Sciatic nerve (tissue), 2 donors: ENCODE data around the gene LYPD3. TPM values are rescaled to one million over a fixed set of nuclear protein-coding genes. Genes with fewer than 3 reads are reported as not detected.
"Not testable (repeated sequence)": the region's sequence is repeated elsewhere in the genome, so short reads cannot be mapped to it uniquely, and the experiment has no call there.

Experiments
- ATAC-seq: fragments of 200-7000 bp; cut with Tn5 transposase; one replicate; pipeline ENCODE4 v1.9.1; 2020; ENCODE audit warnings: mild to moderate bottlenecking, moderate library complexity
- DNase-seq: peaks from one replicate; pipeline ENCODE4 v3.0.0-alpha.2; 2020; ENCODE audit warnings: low spot score
- intact Hi-C: fragments of 100-400 bp; cut with DNase I; formaldehyde crosslinking; loops from one replicate; pipeline ENCODE4 v1.14.2; 2022
- total RNA-seq: library from RNA; stranded (reverse); fragmentation: NEBNext Ultra II Directional; extraction: Animal tissue kit (Norgen Biotek cat#: 25700); gene quantifications from one replicate; pipeline ENCODE4 v1.2.1, GENCODE V29; 2021
- donor health status: DM: no; HTN: no; CAD: no.
- donor health status: DM: no; HTN: no; CAD: no.

Gene LYPD3
- total RNA-seq, 1 donor from 2014 or later = 1.6 TPM

DNA sequence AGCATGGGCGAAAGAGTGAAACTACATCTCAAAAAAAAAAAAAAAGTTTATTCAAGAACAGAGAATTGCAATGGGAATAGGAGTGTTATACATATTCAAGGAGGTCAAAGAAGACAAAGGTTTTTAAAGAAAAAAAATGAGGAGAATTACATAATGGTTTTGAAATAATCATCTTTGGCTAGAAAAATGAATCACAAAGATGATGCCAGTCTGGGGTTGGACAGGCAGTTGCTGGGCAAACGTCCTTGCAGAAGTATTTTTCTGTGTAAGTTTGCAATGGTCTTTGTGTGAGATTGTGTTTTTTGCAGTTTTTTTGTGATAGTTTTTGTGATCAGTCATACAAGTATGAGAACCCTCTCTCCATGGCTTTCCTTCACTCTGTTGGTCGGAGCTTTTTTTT is 23.7 kb downstream of the LYPD3 start:
- intact Hi-C loops = no loop called here
- DNase-seq (no peak), ATAC-seq (no peak)

DNA sequence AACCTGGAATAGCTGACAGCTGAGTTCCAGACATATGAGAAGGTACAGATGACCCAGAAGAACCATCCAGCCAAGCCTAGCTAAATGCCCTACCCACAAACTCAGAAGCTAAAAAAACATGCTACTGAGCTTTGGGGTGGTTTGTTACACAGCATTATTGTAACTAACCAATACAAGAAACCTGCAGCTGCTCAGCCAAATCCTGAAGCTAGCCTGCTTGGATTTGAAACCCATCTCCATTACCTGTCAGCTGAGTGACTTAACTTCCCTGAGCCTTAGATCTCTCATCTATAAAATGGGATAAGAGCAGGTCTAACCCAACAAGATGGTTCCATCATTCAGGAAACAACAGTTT is 25.7 kb downstream of the LYPD3 start:
- ATAC-seq (no peak), DNase-seq (no peak)
- intact Hi-C loops = no loop called here

- intact Hi-C loops = no loop called here
- ATAC-seq = no peak
- no peak for DNase-seq
Measured at GRCh38 chr19:43439032-43439708, 26.2 kb downstream of the LYPD3 start.

DNA sequence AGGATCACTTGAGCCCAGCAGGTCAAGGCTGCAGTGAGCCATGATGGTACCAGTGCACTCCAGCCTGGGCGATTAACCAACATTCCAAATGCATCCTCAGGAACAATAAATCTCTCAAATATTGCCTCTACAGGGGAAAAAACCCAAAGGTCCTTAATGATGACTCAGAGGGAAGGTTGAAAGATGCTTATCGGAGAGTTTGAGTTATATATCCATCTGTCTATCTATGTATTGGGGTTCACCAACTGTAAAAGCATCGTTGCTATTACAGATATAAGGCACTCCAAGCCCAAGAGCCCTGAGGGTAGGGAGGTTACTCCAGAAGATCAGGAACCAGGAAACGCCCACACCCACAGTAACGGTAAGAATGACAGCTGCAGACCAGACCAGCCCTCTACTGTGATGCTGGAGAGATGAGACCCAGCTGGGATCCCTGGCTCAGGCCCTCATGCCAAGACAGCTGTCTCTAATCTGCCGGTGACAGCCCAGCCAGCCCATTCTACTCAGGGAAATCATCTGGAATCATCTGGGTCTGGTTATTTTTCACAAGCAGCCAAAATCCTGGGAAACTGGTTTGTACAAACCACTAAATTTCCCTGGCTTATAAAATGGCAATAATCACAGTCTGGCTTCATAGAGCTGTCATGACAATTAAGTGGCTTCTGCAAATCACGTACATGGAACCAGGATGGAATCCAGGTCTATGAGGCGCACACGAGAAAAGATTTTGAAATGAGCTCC is 26.9 kb downstream of the LYPD3 start:
- intact Hi-C loops = no loop called here
- DNase-seq (no peak), ATAC-seq (peak; percentile 67)

DNA sequence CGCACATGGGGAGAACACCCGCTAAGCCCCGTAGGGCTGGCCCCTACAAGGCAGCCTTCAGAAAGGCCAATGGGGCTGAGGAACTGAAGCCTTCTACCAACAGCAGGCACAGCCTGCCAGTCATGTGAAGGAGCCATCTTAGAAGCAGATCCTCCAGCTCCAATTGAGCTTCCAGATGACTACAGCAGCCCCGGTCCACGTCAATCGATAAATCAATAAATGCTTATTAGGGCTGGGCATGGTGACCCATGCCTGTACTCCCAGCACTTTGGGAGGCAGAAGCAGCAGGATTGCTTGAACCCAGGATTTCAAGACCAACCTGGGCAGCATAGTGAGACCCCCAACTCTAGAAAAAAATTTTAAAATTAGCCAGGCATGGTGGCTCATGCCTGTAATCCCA is 27.7 kb downstream of the LYPD3 start:
- ATAC-seq (no peak), DNase-seq (no peak)
- intact Hi-C loops = no loop called here

DNA sequence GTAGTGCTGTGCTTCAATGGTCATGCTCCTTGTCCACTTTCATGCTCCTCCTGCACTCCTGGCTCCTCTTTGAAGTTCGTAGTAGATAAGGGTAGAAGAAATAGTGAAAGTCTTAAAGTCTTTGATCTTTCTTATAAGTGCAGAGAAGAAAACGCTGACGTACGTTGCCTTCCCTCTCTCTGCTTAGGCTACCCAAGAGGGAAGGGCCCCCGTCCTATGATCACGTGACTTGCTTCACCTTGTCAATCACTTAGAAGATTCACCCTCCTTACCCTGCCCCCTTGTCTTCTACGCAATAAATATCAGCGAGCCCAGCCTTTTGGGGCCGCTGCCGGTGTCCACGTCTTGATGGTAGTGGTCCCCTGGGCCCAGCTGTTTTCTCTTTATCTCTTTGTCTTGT is 28.1 kb downstream of the LYPD3 start:
- intact Hi-C loops, DNase-seq, ATAC-seq: not testable (repeated sequence)

GRCh38 chr19:43435775-43436174 is 29.6 kb downstream of the LYPD3 start:
- intact Hi-C loops = no loop called here
- ATAC-seq = no peak
- no peak for DNase-seq

- intact Hi-C loops = no loop called here
- DNase-seq = no peak
- no peak for ATAC-seq
Measured at GRCh38 chr19:43433689-43434088, 31.7 kb downstream of the LYPD3 start.

DNA sequence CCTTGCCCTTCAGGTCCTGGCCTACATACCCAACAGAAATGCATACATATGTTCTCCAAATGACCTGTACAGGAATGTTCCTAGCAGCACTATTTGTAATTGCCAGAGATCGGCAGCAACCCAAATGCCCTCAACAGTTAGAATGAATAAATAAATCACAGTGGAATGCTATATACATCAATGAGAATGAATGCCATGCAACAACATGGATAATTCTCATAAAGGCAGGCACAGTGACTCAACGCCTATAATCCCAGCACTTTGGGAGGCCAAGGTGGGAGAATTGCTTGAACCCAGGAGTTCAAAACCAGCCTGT is 32.1 kb downstream of the LYPD3 start:
- ATAC-seq (no peak), DNase-seq (no peak)
- intact Hi-C loops = no loop called here

DNA sequence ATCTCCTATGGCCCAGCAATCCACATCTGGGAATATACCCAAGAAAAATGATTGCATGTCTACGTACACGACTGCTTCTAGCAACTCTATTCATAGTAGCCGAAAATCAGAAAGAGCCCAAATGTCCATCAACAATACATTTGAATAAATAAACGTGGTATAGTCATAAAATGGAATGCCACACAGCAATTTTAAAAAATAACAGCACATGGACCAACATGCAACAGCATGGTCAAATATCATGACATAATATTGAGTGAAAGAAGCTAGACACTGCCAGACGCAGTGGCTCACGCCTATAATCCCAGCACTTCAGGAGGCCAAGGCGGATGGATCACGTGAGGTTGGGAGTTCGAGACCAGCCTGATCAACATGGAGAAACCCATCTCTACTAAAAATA is 34.4 kb downstream of the LYPD3 start:
- ATAC-seq = no peak
- no peak for DNase-seq
- intact Hi-C loops = no loop called here

DNA sequence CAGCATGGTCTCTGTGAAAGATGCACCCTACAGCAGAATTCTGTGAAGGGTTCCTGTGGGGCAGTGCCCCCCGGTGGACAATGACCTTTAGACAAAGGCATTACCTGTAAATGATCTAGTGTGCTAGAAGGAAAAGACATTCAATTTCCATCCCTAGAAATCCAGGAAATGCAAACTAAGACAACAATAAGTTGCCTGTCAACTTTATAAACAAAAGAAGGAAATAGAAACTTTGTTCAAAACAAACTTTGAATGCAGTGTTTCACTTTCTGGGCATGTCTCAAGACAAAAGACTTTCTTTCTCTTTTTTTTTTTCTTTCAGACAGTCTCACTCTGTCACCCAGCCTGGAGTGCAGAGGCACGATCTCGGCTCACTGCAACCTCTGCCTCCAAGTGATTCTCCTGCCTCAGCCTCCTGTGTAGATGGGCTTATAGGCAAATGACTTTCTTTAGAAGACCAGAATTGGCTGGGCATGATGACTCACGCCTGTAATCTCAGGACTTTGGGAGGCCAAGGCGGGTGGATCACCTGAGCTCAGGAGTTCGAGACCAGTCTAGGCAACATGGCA is 35.2 kb downstream of the LYPD3 start:
- intact Hi-C loops = no loop called here
- ATAC-seq = no peak
- no peak for DNase-seq

DNA sequence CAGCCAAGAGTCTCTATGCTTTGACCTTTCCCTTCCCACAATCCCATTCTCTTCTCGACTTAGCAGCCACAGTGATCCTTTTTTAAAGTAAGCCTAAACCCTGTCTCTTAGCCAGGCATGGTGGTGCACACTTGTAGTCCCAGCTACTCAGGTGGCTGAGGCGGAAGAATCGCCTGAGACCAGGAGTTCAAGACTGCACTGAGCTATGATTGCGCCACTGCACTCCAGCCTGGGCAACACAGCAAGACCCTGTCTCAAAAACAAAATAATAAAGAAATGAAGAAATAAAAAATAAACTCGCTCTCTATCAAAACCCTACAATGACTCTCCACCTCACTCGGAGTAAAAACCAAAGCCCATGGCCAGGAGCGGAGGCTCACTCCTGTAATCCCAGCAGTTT is 36.0 kb downstream of the LYPD3 start:
- intact Hi-C loops = no loop called here
- ATAC-seq (no peak), DNase-seq (no peak)

GRCh38 chr19:43425567-43426392 is 39.6 kb downstream of the LYPD3 start:
- no peak for ATAC-seq
- no peak for DNase-seq
- intact Hi-C loops = no loop called here

GRCh38 chr19:43423779-43424178 is 41.6 kb downstream of the LYPD3 start:
- DNase-seq (no peak), ATAC-seq (no peak)
- intact Hi-C loops = loop anchor here (5.0 kb wide), 1 partner anchor 796 kb away; no protein-coding TSS in a partner anchor

DNA sequence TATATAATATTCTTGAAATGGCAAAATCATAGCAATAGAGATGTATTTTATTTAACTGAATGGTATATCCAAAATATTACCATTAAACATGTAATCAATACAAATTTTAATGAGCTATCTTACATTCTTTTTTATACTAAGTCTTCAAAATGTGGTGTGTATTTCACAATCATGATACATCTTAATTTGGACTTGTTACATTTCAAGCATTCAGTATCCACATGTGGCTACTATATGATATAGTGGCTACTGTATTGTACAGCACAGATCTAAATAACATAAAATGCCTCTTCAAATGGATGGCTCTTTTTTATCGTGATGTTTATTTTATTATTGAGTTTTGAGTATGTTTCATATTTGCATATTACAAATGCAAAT is 42.7 kb downstream of the LYPD3 start:
- ATAC-seq = no peak
- intact Hi-C loops = loop anchor here (5.0 kb wide), 1 partner anchor 795 kb away; no protein-coding TSS in a partner anchor
- no peak for DNase-seq

DNA sequence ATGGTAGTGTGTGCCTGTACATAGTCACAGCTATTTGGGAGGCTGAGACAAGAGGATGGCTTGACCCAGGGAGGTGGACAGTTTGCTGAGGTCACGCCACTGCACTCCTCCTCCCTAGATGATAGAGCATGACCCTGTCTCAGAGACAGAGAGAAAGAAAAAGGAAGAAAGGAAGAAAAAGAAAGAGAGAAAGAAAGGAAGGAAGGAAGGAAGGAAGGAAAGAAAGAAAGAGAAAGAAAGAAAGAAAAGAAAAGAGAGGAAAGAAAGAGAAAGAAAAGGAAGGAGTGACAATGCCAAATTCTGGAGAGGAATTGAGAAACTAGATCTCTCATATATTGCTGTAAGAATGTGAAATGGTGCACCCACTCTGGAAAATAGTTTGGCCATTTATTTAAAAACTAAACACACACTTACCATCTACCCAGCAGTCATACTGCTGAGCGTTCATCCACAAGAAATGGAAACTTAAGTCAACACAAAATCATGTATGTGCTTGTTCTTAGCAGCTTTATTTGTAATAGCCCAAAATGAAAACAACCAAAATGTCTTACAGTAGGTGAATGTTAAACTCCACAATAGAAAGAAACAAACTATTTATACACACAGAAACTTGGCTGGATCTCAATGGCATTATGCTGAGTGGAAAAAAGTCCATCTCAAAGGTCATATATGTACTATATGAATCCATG is 43.3 kb downstream of the LYPD3 start:
- ATAC-seq (no peak), DNase-seq (no peak)
- intact Hi-C loops = loop anchor here (5.0 kb wide), 1 partner anchor 795 kb away; no protein-coding TSS in a partner anchor

DNA sequence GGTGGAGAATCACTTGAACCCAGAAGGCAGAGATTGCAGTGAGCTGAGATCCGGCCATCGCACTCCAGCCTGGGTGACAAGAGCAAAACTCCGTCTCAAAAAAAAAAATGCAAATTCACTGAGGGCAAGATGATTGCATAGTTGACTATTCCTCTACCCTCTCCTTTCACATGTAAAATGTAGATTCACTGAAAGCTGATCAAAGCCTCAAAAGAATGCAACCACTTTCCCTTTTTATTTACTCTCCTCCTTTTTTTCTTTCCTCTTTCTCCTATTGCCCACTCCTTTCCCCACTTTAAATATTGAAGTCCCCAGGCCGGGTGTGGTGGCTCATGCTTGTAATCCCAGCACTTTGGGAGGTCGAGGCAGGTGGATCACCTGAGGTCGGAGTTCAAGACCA is 44.5 kb downstream of the LYPD3 start:
- intact Hi-C loops = loop anchor here (5.0 kb wide), 1 partner anchor 794 kb away; no protein-coding TSS in a partner anchor

DNA sequence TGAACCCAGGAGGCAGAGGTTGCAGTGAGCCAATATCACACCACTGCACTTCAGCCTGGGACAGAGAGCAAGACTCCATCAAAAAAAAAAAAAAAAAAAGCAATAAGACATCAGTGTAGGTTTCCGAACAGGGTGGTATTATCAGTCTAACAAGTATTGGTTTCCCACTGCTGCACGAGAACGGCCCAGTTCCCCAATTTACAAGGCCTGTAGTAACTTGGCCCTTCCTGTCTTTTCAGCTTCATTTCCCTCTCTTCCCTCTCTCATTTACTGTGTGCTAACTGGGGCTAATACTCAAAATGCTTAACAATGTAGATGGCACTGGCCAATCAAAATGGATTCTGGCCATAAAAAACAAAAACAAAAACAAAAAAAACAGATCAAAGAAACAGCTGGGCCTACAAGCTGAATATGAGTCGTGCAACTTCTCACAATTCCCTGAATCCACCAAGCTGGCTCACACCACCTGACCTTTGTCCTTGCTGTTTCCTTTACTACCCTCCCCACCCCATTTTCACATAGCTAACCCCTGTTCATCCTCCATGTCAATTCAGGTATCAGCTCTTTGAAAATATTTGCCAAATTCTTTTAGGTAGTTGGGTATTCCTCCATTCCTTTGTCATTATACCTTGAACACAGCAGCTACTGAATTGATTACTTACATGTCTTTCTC is 48.3 kb downstream of the LYPD3 start:
- DNase-seq = no peak
- no peak for ATAC-seq
- intact Hi-C loops = no loop called here

More for the DNA sequence above, 44.5 kb downstream of the LYPD3 start:
- ATAC-seq = no peak
- no peak for DNase-seq

DNA sequence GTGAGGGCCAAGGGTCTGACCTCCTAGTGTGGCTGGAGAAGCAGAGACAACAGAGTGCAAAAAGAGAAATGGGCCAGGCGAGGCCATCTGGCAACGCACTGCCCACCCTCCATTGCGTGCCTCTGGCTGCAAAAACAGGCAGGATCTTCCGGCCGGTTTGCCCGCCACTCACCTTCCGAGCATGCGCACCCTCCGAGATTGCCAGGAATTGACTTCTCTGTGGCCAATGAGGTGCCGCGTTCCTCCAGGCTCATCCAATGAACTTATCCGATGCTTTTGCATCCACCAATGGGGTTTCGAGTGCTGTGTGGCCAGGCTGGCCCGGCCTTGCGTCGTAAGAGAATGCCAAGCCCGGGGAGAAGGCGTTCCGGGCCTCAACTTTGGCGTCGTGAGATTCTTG is 50.9 kb downstream of the LYPD3 start, which contains the start of gene TEX101:
Gene TEX101, plus strand, starts transcription at position 337 of the 400 bp plus-strand sequence. CDS start 1,030 bp downstream, outside the sequence.
- no peak for DNase-seq
- no peak for ATAC-seq

More for the DNA sequence above, 50.9 kb downstream of the LYPD3 start, which contains the start of gene TEX101:
- intact Hi-C loops = no loop called here
